ENCODE data around the gene POLR3A. TPM values are rescaled to one million over a fixed set of nuclear protein-coding genes. Genes with fewer than 3 reads are reported as not detected.

Gene POLR3A
- polyA plus RNA-seq, 1 of the 3 experiments (the other 2 are of a cell fraction) = 10.8 TPM

DNA sequence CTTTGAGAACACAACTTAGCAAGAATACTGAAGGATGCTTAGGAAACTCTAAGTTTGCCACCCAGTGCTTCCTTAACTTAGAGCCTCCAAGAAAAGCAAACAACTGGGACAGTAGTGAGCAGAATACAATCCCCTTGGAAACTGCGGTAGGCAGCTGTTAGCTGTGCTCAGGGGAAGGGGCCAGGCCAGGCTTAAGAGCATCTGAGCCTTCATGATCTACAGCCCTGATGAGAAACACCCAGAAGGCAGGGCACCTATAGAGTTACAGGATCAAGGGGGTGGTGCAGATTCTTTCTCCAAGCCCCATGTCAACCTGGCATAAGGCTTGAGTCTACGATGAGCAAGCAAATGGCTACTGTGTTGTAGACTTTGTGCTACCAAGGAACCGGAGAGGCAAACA lies 51.4 kb downstream of the POLR3A start:
- DNase-seq = no peak
- Histone ChIP-seq H3K9ac (no peak overlapping the region), H4K20me1 (ENCODE audit: insufficient read depth) (no peaks in the 10 kb centered on the region), H3K36me3 (replicated peaks in 1 of 2; ENCODE audit: control insufficient read depth in 1 of 2, insufficient read depth in 2 of 2, low read length in 1 of 2) (peaks cover 57 to 67% of the 10 kb centered on the region in 2 experiments), H3K79me2 (ENCODE audit: insufficient read depth) (no peaks in the 10 kb centered on the region), H3K9me3 (no peaks in the 10 kb centered on the region), H3K4me2 (no peak overlapping the region), H3K4me1 (ENCODE audit: control insufficient read depth in 1 of 2, insufficient read depth in 2 of 2, low read depth in 1 of 2, low read length in 1 of 2) (peaks cover under 1 to 5% of the 10 kb centered on the region in 2 experiments; a peak in 1 of 4 replicates), H3K9me2 (no peaks in the 10 kb centered on the region), H3K27me3 (ENCODE audit: insufficient read depth) (no peaks in the 10 kb centered on the region), H3F3A (replicated peaks; ENCODE audit: insufficient read depth) (peaks cover 5% of the 10 kb centered on the region), H3K4me3 (ENCODE audit: low read depth in 2 of 2, low read length in 1 of 2) (no peak overlapping the region), H3K27ac (ENCODE audit: low read depth in 2 of 2, low read length in 1 of 2) (no peak overlapping the region), H2AFZ (ENCODE audit: low read depth) (no peak overlapping the region)
- no peak for TF ChIP-seq GATA2 (CRISPR knock-in tag; IDR thresholded peaks at IDR 0.05)
- TF ChIP-seq JUND (IDR thresholded peaks at IDR 0.05) = no peak
- TF ChIP-seq, protein P1, sequence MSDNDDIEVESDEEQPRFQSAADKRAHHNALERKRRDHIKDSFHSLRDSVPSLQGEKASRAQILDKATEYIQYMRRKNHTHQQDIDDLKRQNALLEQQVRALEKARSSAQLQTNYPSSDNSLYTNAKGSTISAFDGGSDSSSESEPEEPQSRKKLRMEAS (IDR thresholded peaks at IDR 0.05; ENCODE audit: low read depth) = no peak
- TF ChIP-seq TAF1 (IDR thresholded peaks at IDR 0.05; ENCODE audit: borderline replicate concordance, low read depth, low read length) = no peak
- TF ChIP-seq, protein P2, sequence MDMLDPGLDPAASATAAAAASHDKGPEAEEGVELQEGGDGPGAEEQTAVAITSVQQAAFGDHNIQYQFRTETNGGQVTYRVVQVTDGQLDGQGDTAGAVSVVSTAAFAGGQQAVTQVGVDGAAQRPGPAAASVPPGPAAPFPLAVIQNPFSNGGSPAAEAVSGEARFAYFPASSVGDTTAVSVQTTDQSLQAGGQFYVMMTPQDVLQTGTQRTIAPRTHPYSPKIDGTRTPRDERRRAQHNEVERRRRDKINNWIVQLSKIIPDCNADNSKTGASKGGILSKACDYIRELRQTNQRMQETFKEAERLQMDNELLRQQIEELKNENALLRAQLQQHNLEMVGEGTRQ (IDR thresholded peaks at IDR 0.05; ENCODE audit: borderline replicate concordance, low read depth, low read length) = no peak
- TF ChIP-seq FOSL2 (IDR thresholded peaks at IDR 0.05; ENCODE audit: borderline replicate concordance, low read depth) = no peak
- TF ChIP-seq, protein P3, sequence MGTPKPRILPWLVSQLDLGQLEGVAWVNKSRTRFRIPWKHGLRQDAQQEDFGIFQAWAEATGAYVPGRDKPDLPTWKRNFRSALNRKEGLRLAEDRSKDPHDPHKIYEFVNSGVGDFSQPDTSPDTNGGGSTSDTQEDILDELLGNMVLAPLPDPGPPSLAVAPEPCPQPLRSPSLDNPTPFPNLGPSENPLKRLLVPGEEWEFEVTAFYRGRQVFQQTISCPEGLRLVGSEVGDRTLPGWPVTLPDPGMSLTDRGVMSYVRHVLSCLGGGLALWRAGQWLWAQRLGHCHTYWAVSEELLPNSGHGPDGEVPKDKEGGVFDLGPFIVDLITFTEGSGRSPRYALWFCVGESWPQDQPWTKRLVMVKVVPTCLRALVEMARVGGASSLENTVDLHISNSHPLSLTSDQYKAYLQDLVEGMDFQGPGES (IDR thresholded peaks at IDR 0.05; ENCODE audit: low read depth, low read length) = no peak
- no peak for TF ChIP-seq NFIC (IDR thresholded peaks at IDR 0.05; ENCODE audit: borderline replicate concordance)
- no peak for TF ChIP-seq FOXJ3 (CRISPR knock-in tag; IDR thresholded peaks at IDR 0.05)
- TF ChIP-seq SIN3A (IDR thresholded peaks at IDR 0.05; ENCODE audit: borderline replicate concordance, low read depth, low read length) = no peak
- TF ChIP-seq RAD21 (IDR thresholded peaks at IDR 0.05; ENCODE audit: low read length) = no peak
- TF ChIP-seq, protein P4, sequence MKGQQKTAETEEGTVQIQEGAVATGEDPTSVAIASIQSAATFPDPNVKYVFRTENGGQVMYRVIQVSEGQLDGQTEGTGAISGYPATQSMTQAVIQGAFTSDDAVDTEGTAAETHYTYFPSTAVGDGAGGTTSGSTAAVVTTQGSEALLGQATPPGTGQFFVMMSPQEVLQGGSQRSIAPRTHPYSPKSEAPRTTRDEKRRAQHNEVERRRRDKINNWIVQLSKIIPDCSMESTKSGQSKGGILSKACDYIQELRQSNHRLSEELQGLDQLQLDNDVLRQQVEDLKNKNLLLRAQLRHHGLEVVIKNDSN (IDR thresholded peaks at IDR 0.05; ENCODE audit: borderline replicate concordance, low read depth) = no peak
- TF ChIP-seq TEAD4 (IDR thresholded peaks at IDR 0.05; ENCODE audit: borderline replicate concordance, insufficient read depth) = no peak
- TF ChIP-seq, protein P5, sequence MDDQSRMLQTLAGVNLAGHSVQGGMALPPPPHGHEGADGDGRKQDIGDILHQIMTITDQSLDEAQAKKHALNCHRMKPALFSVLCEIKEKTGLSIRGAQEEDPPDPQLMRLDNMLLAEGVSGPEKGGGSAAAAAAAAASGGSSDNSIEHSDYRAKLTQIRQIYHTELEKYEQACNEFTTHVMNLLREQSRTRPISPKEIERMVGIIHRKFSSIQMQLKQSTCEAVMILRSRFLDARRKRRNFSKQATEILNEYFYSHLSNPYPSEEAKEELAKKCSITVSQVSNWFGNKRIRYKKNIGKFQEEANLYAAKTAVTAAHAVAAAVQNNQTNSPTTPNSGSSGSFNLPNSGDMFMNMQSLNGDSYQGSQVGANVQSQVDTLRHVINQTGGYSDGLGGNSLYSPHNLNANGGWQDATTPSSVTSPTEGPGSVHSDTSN (IDR thresholded peaks at IDR 0.05) = no peak
- no peak for TF ChIP-seq MEF2A (IDR thresholded peaks at IDR 0.05; ENCODE audit: borderline replicate concordance, low read depth)
- no peak for TF ChIP-seq MXI1 (IDR thresholded peaks at IDR 0.05; ENCODE audit: low read depth, low read length)
- TF ChIP-seq FOXM1 (IDR thresholded peaks at IDR 0.05; ENCODE audit: low read depth) = no peak
- 100% methylated on average over 3 of the region's 3 CpGs for WGBS (ENCODE audit: low lambda C conversion rate)
- POLR2A ChIA-PET = no interaction called here
- CTCF ChIA-PET = interaction anchor here (0.9 kb wide), 1 partner anchor 137 kb away, joined by 3 read pairs; no protein-coding TSS in a partner anchor

Measured in SK-N-SH (cell line).